Fibroblast of mammary gland (primary cell): ENCODE results near the gene SYNE4.
A peak's percentile ranks its signal among the peaks of the same experiment; 100 is the strongest.
"Not testable (repeated sequence)": the region's sequence is repeated elsewhere in the genome, so short reads cannot be mapped to it uniquely, and the experiment has no call there.

Experiments
- DNase-seq: peaks from one replicate; pipeline ENCODE4 v3.0.0-alpha.2; 2010; ENCODE audit warnings: low read depth
- H3K4me3 ChIP-seq: 2 replicates; pipeline ENCODE4 v1.5.1; 2011; ENCODE audit warnings: low read depth, mild to moderate bottlenecking, low read length, moderate library complexity; ENCODE audit not compliant: control insufficient read depth
- TF ChIP-seq, protein P1 (sequence below): conservative IDR thresholded peaks from 2 replicates; pipeline ENCODE4 v1.5.1; 2011; ENCODE audit warnings: low read depth, low read length, inconsistent platforms; ENCODE audit not compliant: control insufficient read depth, insufficient read depth

Gene SYNE4

DNA sequence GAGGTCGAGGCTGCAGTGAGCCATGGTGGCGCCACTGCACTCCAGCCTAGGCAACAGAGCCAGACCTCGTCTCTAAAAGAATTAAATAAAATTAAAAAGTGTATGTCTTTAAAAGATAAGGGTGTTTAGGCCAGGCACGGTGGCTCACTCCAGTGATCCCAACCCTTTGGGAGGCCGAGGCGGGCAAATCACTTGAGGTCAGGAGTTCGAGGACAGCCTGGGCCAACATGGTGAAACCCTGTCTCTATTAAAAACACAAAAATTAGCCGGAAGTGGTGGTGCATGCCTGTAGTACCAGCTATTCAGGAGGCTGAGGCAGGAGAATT lies 21.1 kb downstream of the SYNE4 start:
- no peak for DNase-seq
- H3K4me3 ChIP-seq = no peak overlapping the region
- TF ChIP-seq, protein P1, sequence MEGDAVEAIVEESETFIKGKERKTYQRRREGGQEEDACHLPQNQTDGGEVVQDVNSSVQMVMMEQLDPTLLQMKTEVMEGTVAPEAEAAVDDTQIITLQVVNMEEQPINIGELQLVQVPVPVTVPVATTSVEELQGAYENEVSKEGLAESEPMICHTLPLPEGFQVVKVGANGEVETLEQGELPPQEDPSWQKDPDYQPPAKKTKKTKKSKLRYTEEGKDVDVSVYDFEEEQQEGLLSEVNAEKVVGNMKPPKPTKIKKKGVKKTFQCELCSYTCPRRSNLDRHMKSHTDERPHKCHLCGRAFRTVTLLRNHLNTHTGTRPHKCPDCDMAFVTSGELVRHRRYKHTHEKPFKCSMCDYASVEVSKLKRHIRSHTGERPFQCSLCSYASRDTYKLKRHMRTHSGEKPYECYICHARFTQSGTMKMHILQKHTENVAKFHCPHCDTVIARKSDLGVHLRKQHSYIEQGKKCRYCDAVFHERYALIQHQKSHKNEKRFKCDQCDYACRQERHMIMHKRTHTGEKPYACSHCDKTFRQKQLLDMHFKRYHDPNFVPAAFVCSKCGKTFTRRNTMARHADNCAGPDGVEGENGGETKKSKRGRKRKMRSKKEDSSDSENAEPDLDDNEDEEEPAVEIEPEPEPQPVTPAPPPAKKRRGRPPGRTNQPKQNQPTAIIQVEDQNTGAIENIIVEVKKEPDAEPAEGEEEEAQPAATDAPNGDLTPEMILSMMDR = no peak

DNA sequence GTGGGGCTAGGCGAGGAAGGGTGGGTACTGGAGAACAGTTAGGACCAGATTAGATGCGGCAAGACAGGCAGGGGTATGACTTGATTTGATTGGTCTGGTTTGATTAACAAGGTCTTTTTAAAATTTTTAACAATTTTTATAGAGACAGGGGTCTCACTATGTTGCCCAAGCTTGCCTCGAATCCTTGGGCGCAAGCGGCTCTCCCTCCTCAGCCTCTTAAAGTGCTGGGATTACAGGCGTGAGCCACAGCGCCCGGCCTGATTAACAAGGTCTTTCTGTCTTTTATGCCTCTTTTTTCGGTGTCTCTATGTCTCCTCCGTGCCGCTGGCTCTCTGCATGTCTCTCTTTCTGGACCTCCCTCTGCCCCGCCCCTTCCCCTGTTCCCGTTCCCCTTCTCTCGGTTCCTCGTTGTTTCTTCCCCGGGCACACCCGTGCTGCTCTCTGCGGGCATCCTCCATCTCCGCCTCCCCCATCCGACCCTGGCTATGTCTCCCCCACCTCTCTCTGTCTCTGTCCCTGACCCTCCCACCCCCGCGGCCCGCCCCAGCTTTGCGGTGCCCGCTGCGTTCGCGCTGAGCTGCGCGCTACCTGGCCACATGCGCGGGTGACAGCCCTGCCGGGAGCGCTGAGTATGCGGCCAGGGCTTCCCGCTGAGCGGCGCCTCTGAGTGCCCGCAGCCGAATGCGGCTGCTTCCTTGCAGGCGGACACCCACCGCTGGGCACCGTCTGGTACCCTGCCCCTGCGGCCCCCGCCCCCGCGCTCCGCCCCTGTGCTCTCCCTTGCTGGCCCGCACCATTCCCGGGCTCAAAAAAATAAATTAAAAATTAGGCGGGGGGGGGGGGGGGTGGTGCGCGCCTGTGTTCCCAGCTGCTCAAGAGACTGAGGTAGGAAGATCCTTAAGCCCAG lies 21.7 kb downstream of the SYNE4 start:
- no peak for DNase-seq

DNA sequence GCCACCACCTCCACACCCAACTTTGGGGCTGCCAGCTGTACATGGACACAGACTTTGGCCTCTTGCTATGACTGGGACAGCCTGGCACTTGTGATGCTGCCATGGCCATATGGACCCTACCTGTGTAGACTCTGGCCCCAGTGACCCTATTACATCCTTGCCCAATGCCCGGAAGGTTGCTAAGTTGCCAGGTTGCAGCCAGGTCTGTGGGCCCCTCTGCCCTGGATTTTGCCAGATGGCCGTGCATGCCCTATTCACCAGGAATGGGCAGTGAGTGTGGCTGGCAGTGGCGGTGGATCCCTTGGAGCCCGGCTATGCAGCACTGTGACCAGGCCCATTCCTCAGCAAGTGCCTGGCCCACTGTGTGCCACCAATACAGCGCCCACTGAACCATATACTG lies 22.5 kb downstream of the SYNE4 start:
- DNase-seq = no peak
- H3K4me3 ChIP-seq = no peak overlapping the region
- TF ChIP-seq, protein P1 = no peak

More for the DNA sequence above, 21.7 kb downstream of the SYNE4 start:
- TF ChIP-seq, protein P1 = no peak
- H3K4me3 ChIP-seq = peak overlapping the region; percentile 9

DNA sequence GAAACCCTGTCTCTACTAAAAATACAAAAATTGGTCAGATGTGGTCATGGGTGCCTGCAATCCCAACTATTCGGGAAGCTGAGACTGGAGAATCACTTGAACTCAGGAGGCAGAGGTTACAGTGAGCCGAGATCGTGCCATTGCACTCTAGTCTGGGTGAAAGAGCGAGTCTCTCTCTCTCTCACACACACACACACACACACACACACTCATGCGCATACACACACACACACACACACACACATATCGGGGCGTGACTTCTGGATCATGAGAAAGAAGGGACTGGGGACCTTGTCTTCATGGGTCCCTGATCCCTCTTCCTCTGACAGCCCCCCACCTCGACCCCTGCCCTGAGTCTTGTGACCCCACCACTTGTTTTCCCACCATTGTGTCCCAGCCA lies 25.4 kb downstream of the SYNE4 start:
- TF ChIP-seq, protein P1 = no peak
- H3K4me3 ChIP-seq = no peak overlapping the region
- DNase-seq = no peak

DNA sequence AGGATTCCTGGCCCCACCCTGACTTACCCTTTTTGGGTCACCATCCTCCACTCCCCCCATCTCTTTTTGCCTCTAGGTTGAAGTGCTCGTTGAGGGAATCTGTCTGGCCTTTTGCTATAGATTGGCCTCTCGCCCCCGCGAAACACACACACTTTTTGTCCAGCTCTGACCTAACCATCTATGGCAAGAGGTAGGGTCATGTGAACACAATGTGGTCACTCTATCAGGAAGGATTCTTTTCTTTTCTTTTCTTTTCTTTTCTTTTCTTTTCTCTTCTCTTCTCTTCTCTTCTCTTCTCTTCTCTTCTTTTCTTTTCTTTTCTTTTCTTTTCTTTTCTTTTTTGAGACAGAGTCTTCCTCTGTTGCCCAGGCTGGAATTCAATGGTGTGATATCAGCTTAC lies 27.6 kb downstream of the SYNE4 start:
- H3K4me3 ChIP-seq, DNase-seq: not testable (repeated sequence)

DNA sequence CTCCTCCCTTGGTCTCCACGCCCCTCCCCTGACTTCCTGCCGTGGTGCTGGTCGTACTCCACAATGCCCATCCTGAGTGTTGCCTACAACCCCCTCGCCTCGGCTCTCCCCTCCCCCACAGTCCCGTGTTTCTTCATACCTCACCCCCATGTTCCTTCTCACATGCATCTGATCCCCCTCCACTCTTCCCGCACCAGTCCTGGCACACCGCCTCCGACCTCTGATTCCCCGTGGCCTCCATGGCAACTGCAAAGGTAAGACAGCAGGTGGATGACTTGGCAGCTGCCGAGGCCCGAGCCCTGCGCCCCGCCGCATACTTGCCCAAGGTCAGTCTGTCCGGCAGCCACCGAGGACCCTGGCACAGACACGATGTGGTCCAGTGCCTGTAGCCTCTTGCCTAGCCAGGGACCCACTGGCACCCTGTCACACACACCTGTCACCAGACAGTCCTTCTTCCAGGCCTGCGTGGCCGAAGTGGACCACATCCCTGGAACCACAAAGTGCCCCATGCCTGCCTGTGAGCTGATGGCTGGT lies 29.7 kb downstream of the SYNE4 start:
- no peak overlapping the region for H3K4me3 ChIP-seq
- TF ChIP-seq, protein P1 = no peak
- DNase-seq = no peak

DNA sequence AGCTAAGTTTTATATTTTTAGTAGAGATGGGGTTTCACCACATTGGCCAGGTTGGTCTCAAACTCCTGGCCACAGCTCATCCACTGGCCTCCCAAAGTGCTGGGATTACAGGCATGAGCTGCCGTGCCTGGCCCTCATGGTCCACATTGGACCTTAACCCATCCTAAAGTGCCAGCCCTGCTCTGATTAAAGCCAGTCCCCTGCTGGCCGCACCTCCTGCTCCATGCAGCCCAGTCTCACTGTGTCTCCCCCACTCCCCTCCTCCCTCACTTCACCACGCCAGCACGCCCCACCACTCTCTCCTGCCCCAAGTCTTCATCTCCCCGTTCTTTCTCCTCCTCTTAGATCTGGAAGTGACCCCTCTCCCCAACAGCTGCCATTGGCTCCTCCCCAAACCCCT lies 30.3 kb downstream of the SYNE4 start:
- TF ChIP-seq, protein P1 = no peak
- DNase-seq = no peak
- H3K4me3 ChIP-seq = no peak overlapping the region
